HepG2 (cell line): ENCODE results near the gene RNPEPL1. TPM values are rescaled to one million over a fixed set of nuclear protein-coding genes. Genes with fewer than 3 reads are reported as not detected.

ENCODE experiments used
- CREB1 ChIP-seq, 2 experiments: fragments of 450-650 bp in 1 of 2; IDR thresholded peaks; 2 replicates each; pipeline ENCODE4 v1.6.1; 2016 to 2017; ENCODE audit warnings: control low read depth in 1 of 2, mild to moderate bottlenecking in 1 of 2, missing compliant biosample characterization in 1 of 2, missing genetic modification characterization in 1 of 2
- FOSL2 ChIP-seq: sonication (generic); formaldehyde crosslinking; IDR thresholded peaks from 2 replicates; pipeline ENCODE4 v1.4.0; 2020; ENCODE audit warnings: missing genetic modification reagents
- FOXK2 ChIP-seq: fragments of 450-650 bp; IDR thresholded peaks from 2 replicates; pipeline ENCODE4 v1.6.1; 2016
- KAT7 ChIP-seq: IDR thresholded peaks from 2 replicates; pipeline ENCODE4 v1.6.1; 2018; ENCODE audit warnings: borderline replicate concordance, missing compliant biosample characterization
- KLF11 ChIP-seq: IDR thresholded peaks from 2 replicates; pipeline ENCODE4 v1.6.1; 2016; ENCODE audit warnings: missing compliant biosample characterization
- MEIS2 ChIP-seq: sonication (generic); formaldehyde crosslinking; IDR thresholded peaks from 2 replicates; pipeline ENCODE4 v1.9.0; 2021; ENCODE audit warnings: mild to moderate bottlenecking, missing genetic modification reagents
- NFATC3 ChIP-seq: sonication (generic); formaldehyde crosslinking; IDR thresholded peaks from 2 replicates; pipeline ENCODE4 v1.5.1; 2020; ENCODE audit warnings: mild to moderate bottlenecking, missing genetic modification reagents
- RNF219 ChIP-seq: sonication (generic); formaldehyde crosslinking; IDR thresholded peaks from 2 replicates; pipeline ENCODE4 v1.5.0; 2020; ENCODE audit warnings: mild to moderate bottlenecking, missing genetic modification reagents
- SETDB1 ChIP-seq: sonication (generic); formaldehyde crosslinking; IDR thresholded peaks from 2 replicates; pipeline ENCODE4 v1.5.1; 2020; ENCODE audit warnings: missing genetic modification reagents, mild to moderate bottlenecking, borderline replicate concordance
- SIN3A ChIP-seq: IDR thresholded peaks from 2 replicates; pipeline ENCODE4 v1.6.1; 2011; ENCODE audit warnings: low read depth, mild to moderate bottlenecking, control low read depth, low read length, borderline replicate concordance
- SIX1 ChIP-seq: sonication (generic); formaldehyde crosslinking; IDR thresholded peaks from 2 replicates; pipeline ENCODE4 v1.4.0; 2020; ENCODE audit warnings: missing genetic modification reagents, borderline replicate concordance
- ZFP82 ChIP-seq: sonication (generic); formaldehyde crosslinking; IDR thresholded peaks from 2 replicates; pipeline ENCODE4 v1.5.1; 2020; ENCODE audit warnings: mild to moderate bottlenecking, missing genetic modification reagents, borderline replicate concordance
- ZNF205 ChIP-seq: IDR thresholded peaks from 2 replicates; pipeline ENCODE4 v1.6.1; 2018; ENCODE audit warnings: missing biosample characterization, missing genetic modification reagents
- ZNF30 ChIP-seq: sonication (generic); formaldehyde crosslinking; IDR thresholded peaks from 2 replicates; pipeline ENCODE4 v1.5.0; 2020; ENCODE audit warnings: mild to moderate bottlenecking, missing genetic modification reagents
- ZNF569 ChIP-seq: sonication (generic); formaldehyde crosslinking; IDR thresholded peaks from 2 replicates; pipeline ENCODE4 v1.5.0; 2020; ENCODE audit warnings: mild to moderate bottlenecking, missing genetic modification reagents, moderate library complexity, borderline replicate concordance
- ZNF75D ChIP-seq: sonication (generic); formaldehyde crosslinking; IDR thresholded peaks from 2 replicates; pipeline ENCODE4 v1.8.1; 2023; ENCODE audit warnings: missing genetic modification reagents, mild to moderate bottlenecking, borderline replicate concordance
- ZNF766 ChIP-seq: sonication (generic); formaldehyde crosslinking; IDR thresholded peaks from 2 replicates; pipeline ENCODE4 v1.5.0; 2020; ENCODE audit warnings: missing genetic modification reagents, borderline replicate concordance
- ZSCAN22 ChIP-seq: sonication (generic); formaldehyde crosslinking; IDR thresholded peaks from 2 replicates; pipeline ENCODE4 v1.4.0; 2020; ENCODE audit warnings: mild to moderate bottlenecking, missing genetic modification reagents
- polyA plus RNA-seq, 8 experiments: library from polyadenylated mRNA; depleted of rRNA in 3 of 8; stranded (reverse) in 7 of 8; unstranded in 1 of 8; fragments of >200 nt; fragmentation: Illumina TruSeq in 4 of 8; extraction: Trizol in 4 of 8; gene quantifications; 2 replicates each; pipeline versions ENCODE4 v1.2.1 to v1.2.3, GENCODE V29; 2011 to 2016; ENCODE audit warnings: low read depth in 4 of 8, missing spikeins in 1 of 8, mixed read lengths in 1 of 8; ENCODE audit not compliant: insufficient read depth in 1 of 8
- total RNA-seq, 5 experiments: library from RNA; depleted of rRNA; stranded (reverse); fragments of >200 nt; fragmentation: Illumina TruSeq; extraction: Trizol; gene quantifications; 2 replicates each; pipeline ENCODE4 v1.2.3, GENCODE V29; 2016; ENCODE audit warnings: low read depth in 1 of 5
- TF ChIP-seq, protein P1 (sequence below): sonication (generic); formaldehyde crosslinking; IDR thresholded peaks from 2 replicates; pipeline ENCODE4 v1.5.1; 2020; ENCODE audit warnings: missing genetic modification reagents, mild to moderate bottlenecking, borderline replicate concordance
- TF ChIP-seq, protein P2 (sequence below): sonication (generic); formaldehyde crosslinking; IDR thresholded peaks from 2 replicates; pipeline ENCODE4 v1.4.0; 2020; ENCODE audit warnings: missing genetic modification reagents, borderline replicate concordance

Gene RNPEPL1
- total and polyA plus RNA-seq, 2 of the 13 experiments (the other 11 are each of a cell fraction or from before 2014, with no cell fraction given), result 13.0 to 18.0 TPM

- TF ChIP-seq NFATC3 (CRISPR knock-in tag) (no peak), FOXK2 (no peak), KLF11 (CRISPR knock-in tag) (no peak), ZFP82 (CRISPR knock-in tag) (no peak), FOSL2 (CRISPR knock-in tag) (no peak), SETDB1 (no peak; the same call in 1 of the 2 replicates), ZNF569 (CRISPR knock-in tag) (no peak), ZNF766 (CRISPR knock-in tag) (0 out of 2 replicates have a peak, but pooled peaks have one; percentile 57), SIN3A (no peak), CREB1 (IDR thresholded peaks at IDR 0.05) (no peak), CREB1 (CRISPR knock-in tag; IDR thresholded peaks at IDR 0.05) (no peak), RNF219 (CRISPR knock-in tag) (no peak), ZNF30 (CRISPR knock-in tag) (no peak), KAT7 (CRISPR knock-in tag) (peak; percentile 78; the same call in 1 of the 2 replicates), ZNF75D (CRISPR knock-in tag) (no peak), MEIS2 (CRISPR knock-in tag) (peak; percentile 61; the same call in 1 of the 2 replicates), SIX1 (CRISPR knock-in tag) (no peak), ZSCAN22 (CRISPR knock-in tag) (no peak), ZNF205 (CRISPR knock-in tag) (no peak)
- TF ChIP-seq, protein P1, sequence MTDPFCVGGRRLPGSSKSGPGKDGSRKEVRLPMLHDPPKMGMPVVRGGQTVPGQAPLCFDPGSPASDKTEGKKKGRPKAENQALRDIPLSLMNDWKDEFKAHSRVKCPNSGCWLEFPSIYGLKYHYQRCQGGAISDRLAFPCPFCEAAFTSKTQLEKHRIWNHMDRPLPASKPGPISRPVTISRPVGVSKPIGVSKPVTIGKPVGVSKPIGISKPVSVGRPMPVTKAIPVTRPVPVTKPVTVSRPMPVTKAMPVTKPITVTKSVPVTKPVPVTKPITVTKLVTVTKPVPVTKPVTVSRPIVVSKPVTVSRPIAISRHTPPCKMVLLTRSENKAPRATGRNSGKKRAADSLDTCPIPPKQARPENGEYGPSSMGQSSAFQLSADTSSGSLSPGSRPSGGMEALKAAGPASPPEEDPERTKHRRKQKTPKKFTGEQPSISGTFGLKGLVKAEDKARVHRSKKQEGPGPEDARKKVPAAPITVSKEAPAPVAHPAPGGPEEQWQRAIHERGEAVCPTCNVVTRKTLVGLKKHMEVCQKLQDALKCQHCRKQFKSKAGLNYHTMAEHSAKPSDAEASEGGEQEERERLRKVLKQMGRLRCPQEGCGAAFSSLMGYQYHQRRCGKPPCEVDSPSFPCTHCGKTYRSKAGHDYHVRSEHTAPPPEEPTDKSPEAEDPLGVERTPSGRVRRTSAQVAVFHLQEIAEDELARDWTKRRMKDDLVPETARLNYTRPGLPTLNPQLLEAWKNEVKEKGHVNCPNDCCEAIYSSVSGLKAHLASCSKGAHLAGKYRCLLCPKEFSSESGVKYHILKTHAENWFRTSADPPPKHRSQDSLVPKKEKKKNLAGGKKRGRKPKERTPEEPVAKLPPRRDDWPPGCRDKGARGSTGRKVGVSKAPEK, result no peak
- TF ChIP-seq, protein P2, sequence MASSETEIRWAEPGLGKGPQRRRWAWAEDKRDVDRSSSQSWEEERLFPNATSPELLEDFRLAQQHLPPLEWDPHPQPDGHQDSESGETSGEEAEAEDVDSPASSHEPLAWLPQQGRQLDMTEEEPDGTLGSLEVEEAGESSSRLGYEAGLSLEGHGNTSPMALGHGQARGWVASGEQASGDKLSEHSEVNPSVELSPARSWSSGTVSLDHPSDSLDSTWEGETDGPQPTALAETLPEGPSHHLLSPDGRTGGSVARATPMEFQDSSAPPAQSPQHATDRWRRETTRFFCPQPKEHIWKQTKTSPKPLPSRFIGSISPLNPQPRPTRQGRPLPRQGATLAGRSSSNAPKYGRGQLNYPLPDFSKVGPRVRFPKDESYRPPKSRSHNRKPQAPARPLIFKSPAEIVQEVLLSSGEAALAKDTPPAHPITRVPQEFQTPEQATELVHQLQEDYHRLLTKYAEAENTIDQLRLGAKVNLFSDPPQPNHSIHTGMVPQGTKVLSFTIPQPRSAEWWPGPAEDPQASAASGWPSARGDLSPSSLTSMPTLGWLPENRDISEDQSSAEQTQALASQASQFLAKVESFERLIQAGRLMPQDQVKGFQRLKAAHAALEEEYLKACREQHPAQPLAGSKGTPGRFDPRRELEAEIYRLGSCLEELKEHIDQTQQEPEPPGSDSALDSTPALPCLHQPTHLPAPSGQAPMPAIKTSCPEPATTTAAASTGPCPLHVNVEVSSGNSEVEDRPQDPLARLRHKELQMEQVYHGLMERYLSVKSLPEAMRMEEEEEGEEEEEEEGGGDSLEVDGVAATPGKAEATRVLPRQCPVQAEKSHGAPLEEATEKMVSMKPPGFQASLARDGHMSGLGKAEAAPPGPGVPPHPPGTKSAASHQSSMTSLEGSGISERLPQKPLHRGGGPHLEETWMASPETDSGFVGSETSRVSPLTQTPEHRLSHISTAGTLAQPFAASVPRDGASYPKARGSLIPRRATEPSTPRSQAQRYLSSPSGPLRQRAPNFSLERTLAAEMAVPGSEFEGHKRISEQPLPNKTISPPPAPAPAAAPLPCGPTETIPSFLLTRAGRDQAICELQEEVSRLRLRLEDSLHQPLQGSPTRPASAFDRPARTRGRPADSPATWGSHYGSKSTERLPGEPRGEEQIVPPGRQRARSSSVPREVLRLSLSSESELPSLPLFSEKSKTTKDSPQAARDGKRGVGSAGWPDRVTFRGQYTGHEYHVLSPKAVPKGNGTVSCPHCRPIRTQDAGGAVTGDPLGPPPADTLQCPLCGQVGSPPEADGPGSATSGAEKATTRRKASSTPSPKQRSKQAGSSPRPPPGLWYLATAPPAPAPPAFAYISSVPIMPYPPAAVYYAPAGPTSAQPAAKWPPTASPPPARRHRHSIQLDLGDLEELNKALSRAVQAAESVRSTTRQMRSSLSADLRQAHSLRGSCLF, result no peak
Measured at GRCh38 chr2:240568678-240569522, 616 bp downstream of the RNPEPL1 start (continued).
